G401 (cell line): Measurements from ENCODE around the gene SCMH1. TPM values are rescaled to one million over a fixed set of nuclear protein-coding genes. Genes with fewer than 3 reads are reported as not detected.

Experiments
- DNase-seq: peaks from one replicate; pipeline ENCODE4 v3.0.0-alpha.2; 2015; ENCODE audit warnings: low spot score
- in situ Hi-C: cut with HindIII; loops from 2 replicates; pipeline ENCODE4 v1.10.0; 2016; ENCODE audit warnings: low sequenced_read_pairs, mixed read lengths
- total RNA-seq: library from RNA; depleted of rRNA; stranded (reverse); fragments of >200 nt; shearing (Covaris generic); gene quantifications from 2 replicates; pipeline ENCODE4 v1.2.3, GENCODE V29; 2014

SCMH1 gene
- total RNA-seq, 1 experiment from 2014 or later = 39.7 TPM

DNA sequence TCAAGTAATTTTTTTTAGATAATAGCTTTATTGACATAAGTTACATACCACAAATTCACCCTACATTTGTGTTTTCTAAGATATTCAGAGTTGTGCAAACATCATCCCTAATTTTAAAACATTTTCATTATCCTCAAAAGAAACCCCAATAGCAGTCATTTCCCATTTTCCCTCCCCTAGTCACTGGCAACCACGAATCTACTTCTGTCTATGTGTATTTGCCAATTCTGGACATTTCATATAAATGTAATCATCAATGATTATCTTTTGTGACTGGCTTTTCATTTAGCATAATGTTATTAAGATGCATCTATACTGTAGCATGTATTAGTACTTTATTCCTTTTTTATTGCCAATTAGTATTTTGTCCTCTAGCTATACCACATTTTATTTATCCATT is 131.8 kb downstream of the SCMH1 start:
- in situ Hi-C loops = no loop called here
- no peak for DNase-seq

GRCh38 chr1:41109310-41110197 is 132.6 kb downstream of the SCMH1 start:
- in situ Hi-C loops = no loop called here

DNA sequence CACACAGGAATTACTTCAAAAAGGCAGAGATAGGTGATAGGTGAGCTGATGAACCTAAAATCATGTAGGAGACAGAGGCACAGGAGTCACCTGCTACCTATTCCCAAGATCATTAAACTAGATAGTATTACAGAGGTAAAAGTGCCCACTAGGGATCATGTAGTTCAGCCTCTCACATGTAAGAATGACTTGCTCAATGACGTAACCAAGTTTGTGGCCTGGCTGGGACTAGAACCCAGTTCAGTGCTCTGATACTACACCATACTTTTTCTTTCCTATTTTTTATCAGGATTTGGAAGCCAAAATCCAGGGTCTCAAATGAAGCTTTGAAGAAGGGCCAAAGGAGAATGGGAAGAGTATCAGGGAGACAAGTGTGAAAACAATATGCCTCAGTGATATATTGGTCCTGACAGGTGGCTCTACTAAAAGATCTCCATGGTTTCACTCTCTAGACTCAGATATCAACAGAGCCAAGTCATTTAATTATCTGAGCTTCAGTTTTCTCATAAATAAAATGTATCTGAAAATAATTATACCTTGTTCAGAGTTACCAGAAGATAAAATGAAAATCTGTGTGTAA is 133.3 kb downstream of the SCMH1 start:
- DNase-seq = no peak
- in situ Hi-C loops = no loop called here

More at GRCh38 chr1:41109310-41110197, 132.6 kb downstream of the SCMH1 start:
- DNase-seq = peak; percentile 2

DNA sequence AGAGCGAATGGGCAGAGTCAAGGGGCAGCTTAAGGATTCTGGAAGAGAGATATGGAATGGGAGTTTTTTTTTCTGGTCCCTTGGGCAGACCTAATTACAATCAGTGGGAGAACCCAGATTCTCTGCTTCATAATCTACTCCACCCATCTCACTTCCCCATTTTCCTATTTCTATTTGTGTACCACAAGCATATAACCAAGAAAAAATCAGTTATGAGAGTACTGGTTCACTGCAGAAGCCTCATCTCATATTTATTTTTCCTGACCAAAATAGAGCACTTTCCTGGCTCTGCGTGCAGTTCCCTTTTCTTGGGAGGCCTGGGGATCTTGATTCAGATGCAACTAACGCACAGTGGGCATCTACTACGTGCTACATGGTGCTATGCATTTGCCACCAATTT is 138.3 kb downstream of the SCMH1 start:
- in situ Hi-C loops = no loop called here
- DNase-seq = no peak

- DNase-seq = no peak
- in situ Hi-C loops = no loop called here
Observed at GRCh38 chr1:41102653-41103052, 139.5 kb downstream of the SCMH1 start.

DNA sequence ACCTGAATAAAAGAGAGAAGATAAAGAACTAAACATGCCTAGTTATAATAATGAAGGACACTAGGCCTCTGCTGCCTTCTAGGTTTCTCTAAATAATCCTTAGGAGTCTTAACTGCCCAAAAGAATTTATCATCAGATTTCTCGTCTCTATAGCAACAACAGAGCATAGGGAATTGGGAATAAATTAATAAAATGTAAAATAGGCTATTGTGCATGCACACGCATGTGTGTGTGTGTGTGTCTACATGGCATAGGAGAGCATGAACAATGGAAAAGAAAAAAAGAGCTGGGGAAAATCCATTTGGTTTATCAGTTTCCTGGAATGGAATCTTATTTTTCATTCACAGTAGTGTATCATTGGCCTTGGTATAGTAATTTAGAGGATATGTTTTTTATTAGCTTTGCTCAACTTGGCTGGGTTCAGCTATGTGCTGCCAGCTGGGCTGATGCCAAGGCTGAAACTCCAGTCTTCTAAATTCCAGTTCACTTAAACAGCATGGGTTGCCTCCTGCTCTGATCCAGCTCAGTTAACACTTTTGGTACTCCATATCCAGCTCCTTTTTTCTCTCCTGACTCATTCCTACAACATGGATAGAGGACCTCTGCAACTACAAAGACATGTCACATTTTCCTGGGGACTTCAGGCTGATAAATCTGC is 140.0 kb downstream of the SCMH1 start:
- peak; percentile 82 for DNase-seq

DNA sequence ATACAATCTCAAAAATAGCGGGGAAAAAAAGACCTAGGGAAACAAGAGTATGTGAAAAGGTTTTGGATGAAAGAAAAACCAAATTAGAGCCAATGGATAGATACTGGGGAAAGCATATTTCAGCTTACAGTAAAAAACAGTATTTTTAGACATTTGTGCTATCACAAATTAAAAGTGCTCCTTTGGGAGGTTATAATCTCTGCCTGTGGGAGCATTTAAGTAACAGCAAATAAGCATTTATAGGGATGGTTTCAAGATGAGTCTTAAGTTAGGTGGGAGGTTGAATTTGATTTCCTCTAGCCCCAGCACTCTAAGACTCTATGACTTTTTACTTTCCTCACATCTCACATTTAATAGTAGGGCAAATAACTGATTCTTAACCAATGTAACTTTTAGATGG is 141.0 kb downstream of the SCMH1 start:
- no peak for DNase-seq
- in situ Hi-C loops = no loop called here

More for the DNA sequence above, 140.0 kb downstream of the SCMH1 start:
- in situ Hi-C loops = no loop called here

DNA sequence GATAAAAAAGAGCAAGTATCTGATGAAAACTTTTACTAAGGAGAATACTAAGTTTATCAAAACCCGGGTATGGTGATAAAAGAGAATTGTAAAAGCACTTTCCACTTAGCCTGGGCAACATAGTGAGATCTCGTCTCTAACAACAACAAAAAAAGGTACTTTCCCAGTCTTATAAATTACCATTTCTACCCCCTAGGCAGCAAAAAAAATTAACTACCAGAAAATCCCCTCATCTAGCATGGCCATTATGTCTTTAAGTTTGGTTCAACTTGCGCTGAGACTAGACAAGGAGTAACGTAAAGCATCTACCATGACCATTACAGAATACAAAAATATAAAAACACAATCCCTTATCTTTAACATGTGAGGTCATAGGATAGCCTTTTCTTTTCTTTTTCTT is 141.9 kb downstream of the SCMH1 start:
- in situ Hi-C loops = no loop called here
- DNase-seq = no peak

GRCh38 chr1:41098730-41099460 is 143.2 kb downstream of the SCMH1 start:
- no peak for DNase-seq
- in situ Hi-C loops = no loop called here

DNA sequence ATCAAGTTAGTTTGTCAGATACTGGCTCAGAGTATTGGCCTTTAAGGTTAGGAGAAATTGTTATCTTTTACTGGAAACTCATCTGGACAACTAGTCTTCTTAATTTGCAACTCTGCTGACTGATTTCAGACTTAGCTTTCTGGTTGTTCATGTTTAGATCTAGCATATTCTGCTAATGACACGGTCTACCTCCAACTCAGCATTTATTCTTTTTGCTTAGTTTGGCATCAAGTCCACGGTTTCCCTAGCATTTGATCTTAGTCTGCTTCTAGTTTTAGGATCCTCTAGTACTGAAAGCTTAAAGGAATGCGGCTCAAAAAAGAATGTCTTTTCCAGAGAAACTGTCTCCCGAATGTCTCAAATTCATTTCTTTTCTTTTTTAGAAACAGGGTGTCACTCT is 145.0 kb downstream of the SCMH1 start:
- no peak for DNase-seq
- in situ Hi-C loops = no loop called here

- in situ Hi-C loops = no loop called here
Observed at GRCh38 chr1:41093826-41094225, 148.3 kb downstream of the SCMH1 start.

DNA sequence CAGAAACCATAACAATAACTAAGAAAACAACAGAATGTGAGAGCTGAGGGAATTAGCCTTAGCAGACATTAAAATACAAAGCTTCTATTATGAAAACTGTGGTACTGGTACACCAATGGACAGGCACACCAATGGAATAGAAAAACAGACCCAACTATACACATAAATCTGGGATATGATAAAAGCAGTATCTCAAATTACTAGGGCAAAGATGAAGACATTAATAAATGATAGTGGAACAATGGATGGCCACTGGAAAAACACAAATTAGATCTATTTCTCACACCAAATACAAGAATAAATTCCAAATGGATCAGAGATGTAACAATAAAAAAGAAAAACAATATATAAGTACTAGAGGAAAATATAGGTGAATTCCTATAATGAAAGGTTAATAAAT is 155.2 kb downstream of the SCMH1 start:
- no peak for DNase-seq
- in situ Hi-C loops = no loop called here

More at GRCh38 chr1:41093826-41094225, 148.3 kb downstream of the SCMH1 start:
- no peak for DNase-seq

DNA sequence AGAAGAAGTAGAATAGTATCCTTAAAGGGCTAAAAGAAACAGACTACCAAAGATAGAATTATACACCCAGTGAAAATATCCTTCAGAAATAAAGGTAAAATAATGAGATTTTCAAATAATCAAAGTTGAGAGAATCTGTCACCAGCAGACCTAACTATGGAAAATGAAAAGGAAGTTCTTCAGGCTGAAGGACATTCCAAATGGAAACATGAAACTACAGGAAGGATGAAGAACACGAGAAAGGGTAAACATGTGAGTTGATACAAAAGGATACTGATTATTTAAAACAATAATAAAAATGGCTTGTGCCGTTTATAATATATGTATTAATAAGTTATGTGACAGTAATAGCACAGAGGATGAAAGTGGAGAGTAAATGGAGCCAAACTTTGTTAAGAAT is 163.5 kb downstream of the SCMH1 start:
- no peak for DNase-seq
- in situ Hi-C loops = no loop called here

DNA sequence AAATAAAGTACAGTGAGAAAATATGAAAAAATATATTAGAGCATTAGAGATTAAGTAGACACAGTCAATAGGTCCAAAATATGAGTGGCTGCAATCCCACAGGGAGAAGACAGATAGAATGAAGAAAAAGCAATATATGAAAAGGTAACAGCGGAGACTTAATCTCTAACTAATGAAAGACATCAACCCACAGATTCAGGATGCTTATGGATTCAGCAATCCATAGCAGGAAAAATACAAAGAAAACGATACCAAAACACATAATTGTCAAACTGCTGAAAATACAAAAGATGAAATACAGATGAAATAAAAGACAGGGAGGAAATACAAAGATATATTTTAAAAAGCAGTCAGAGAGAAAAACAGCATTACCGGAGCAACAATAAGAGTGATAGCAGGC is 163.9 kb downstream of the SCMH1 start:
- in situ Hi-C loops = no loop called here
- no peak for DNase-seq

DNA sequence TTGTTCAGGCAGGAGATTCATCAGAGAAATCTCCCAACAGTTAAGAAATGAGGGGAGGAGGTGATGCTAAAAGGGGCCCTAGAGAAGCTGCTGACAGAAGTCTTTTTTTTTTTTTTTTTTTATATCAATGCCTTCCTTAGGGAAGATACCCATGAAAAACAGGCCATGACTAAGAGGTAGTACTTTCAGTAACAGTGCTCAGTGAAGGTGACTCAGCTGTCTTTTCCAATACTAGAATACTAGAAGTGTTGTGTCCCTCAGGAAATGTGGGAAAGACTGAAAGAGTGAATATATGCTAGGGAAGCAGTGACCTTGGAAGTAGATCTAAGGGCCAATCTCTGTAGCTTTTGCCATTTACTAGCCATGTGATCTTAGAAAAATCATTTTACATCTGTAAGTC is 168.1 kb downstream of the SCMH1 start:
- in situ Hi-C loops = no loop called here
- DNase-seq = no peak

DNA sequence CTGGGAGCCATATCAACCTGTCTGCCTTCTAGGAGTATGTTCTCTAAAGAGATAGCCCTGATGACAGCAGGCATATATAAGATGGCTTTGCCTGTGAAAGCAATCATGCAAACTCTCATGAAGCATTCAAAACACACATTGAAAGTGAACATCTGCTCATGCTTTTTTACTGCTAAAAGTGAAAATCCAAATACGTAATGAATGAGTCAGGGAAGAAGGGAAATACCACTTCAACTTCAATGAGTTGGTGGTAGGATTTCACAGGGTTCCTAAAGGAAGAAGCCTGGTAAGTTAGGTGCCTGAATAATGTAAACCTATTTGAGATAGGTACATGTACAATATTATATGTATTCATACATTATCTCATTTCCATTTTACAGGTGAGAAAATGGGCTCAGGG is 170.1 kb downstream of the SCMH1 start:
- no peak for DNase-seq
- in situ Hi-C loops = no loop called here

DNA sequence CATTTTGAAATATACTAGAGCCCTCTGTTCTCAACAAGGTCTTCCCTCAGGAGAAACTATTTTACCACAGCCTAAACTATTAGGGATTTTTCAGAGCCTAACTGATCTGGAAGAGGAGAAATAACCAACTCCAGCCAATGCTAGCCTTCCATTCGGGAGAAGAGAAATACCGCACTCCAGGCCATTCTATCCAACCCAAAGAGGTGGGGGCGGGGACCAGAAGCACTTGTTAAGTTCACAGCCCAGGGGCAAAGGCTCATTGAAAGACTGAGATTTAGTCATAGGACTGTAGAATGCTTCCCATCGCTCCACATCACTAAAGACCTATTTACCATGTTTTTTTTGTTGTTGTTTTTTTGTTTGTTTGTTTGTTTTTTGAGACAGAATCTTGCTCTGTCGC is 185.2 kb downstream of the SCMH1 start:
- in situ Hi-C loops = no loop called here
- no peak for DNase-seq

GRCh38 chr1:41053316-41053715 is 188.8 kb downstream of the SCMH1 start:
- in situ Hi-C loops = no loop called here
- DNase-seq = no peak

DNA sequence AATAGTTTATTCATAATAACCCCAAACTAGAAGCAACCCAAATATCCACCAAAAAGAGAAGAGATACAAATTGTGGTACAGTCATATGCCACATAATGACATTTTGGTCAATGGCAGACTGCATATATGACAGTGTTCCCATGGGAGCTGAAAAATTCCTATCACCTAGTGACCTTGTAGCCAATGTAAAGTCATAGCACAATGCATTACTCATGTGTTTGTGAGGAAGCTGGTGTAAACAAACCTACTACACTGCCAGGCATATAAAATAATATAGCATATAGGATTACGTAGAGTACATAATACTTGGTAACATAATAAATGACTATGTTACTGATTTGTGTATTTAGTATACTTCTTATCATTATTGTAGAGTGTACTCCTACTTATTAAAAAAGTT is 191.1 kb downstream of the SCMH1 start:
- in situ Hi-C loops = no loop called here
- DNase-seq = no peak

GRCh38 chr1:41048540-41048939 is 193.6 kb downstream of the SCMH1 start:
- in situ Hi-C loops = no loop called here
- no peak for DNase-seq
